ENCODE measurements around the gene GK2. TPM values are rescaled to one million over a fixed set of nuclear protein-coding genes. Genes with fewer than 3 reads are reported as not detected.
A peak's percentile ranks its signal among the peaks of the same experiment; 100 is the strongest.

The GK2 gene
- under 1 TPM in 1 of 12 donors, not detected in 11; 0.14 TPM for polyA plus RNA-seq (ENCODE audit: insufficient read length in 12 of 12)
- long read RNA-seq, donor 1, result 0 reads
- long read RNA-seq, donor 2, result 0 reads
- long read RNA-seq, donor 3, result 0 reads
- long read RNA-seq, donor 4, result 0 reads
- long read RNA-seq, donor 5, result 0 reads
- long read RNA-seq, donor 6, result 0 reads
- long read RNA-seq, donor 7, result 0 reads
- long read RNA-seq, donor 8, result 0 reads
- long read RNA-seq, donor 9, result 0 reads
- long read RNA-seq, donor 10, result 0 reads
- long read RNA-seq, donor 11, result 0 reads

- DNase-seq, result no peak
Measured at GRCh38 chr4:79408063-79408462, at the start of gene GK2. Gene GK2, minus strand, starts transcription at chr4:79408228. Its CDS starts 28 bp downstream, at chr4:79408200.

GRCh38 chr4:79455216-79455615 is 47.2 kb upstream of the GK2 start:
- DNase-seq, result no peak

- no peak for DNase-seq
Measured at GRCh38 chr4:79454656-79455055, 46.6 kb upstream of the GK2 start.

GRCh38 chr4:79450053-79450452 is 42.0 kb upstream of the GK2 start:
- no peak for DNase-seq

- DNase-seq, result no peak
Measured at GRCh38 chr4:79446145-79446544, 38.1 kb upstream of the GK2 start.

GRCh38 chr4:79445371-79445781 is 37.3 kb upstream of the GK2 start:
- no peak for DNase-seq

- no peak for DNase-seq
Measured at GRCh38 chr4:79442422-79442821, 34.4 kb upstream of the GK2 start.

GRCh38 chr4:79439489-79439888 is 31.5 kb upstream of the GK2 start:
- DNase-seq, result no peak

GRCh38 chr4:79431839-79432238 is 23.8 kb upstream of the GK2 start:
- DNase-seq, result no peak

- no peak for DNase-seq
Measured at GRCh38 chr4:79429113-79429903, 21.3 kb upstream of the GK2 start.

GRCh38 chr4:79426989-79427388 is 19.0 kb upstream of the GK2 start:
- DNase-seq, result no peak

- no peak for DNase-seq
Measured at GRCh38 chr4:79425586-79425985, 17.6 kb upstream of the GK2 start.

- no peak for DNase-seq
Measured at GRCh38 chr4:79421483-79421882, 13.5 kb upstream of the GK2 start.

GRCh38 chr4:79413886-79414285 is 5.9 kb upstream of the GK2 start:
- DNase-seq, result no peak

GRCh38 chr4:79413032-79413885 is 5.2 kb upstream of the GK2 start:
- no peak for DNase-seq

- no peak for DNase-seq
Measured at GRCh38 chr4:79404666-79405065, 3.4 kb downstream of the GK2 start.

GRCh38 chr4:79403356-79403755 is 4.7 kb downstream of the GK2 start:
- DNase-seq, result no peak

GRCh38 chr4:79402332-79402851 is 5.6 kb downstream of the GK2 start:
- no peak for DNase-seq

- DNase-seq, result no peak
Measured at GRCh38 chr4:79399076-79399475, 9.0 kb downstream of the GK2 start.

- no peak for DNase-seq
Measured at GRCh38 chr4:79397951-79398350, 10.1 kb downstream of the GK2 start.

GRCh38 chr4:79396794-79397193 is 11.2 kb downstream of the GK2 start:
- DNase-seq, result no peak

- peak; percentile 33 for DNase-seq
Measured at GRCh38 chr4:79395841-79396240, 12.2 kb downstream of the GK2 start.
